ENCODE results near the gene CYTH3.

The CYTH3 gene

GRCh38 chr7:6147627-6148026 lies 124.8 kb downstream of the CYTH3 start:
- no peak for DNase-seq (ENCODE audit: low read depth)
- no peak overlapping the region for H3K4me3 ChIP-seq (ENCODE audit: control insufficient read depth, low read depth, low read length)
- no peak for TF ChIP-seq CTCF (conservative IDR thresholded peaks at IDR 0.05; ENCODE audit: control insufficient read depth, insufficient read depth, low read depth, low read length)

- no peak overlapping the region for H3K4me3 ChIP-seq (ENCODE audit: control insufficient read depth, low read depth, low read length)
- DNase-seq (ENCODE audit: low read depth), result no peak
- no peak for TF ChIP-seq CTCF (conservative IDR thresholded peaks at IDR 0.05; ENCODE audit: control insufficient read depth, insufficient read depth, low read depth, low read length)
Observed at GRCh38 chr7:6146666-6147065, 125.8 kb downstream of the CYTH3 start.

GRCh38 chr7:6143997-6144396 lies 128.4 kb downstream of the CYTH3 start:
- DNase-seq (ENCODE audit: low read depth), result no peak
- no peak overlapping the region for H3K4me3 ChIP-seq (ENCODE audit: control insufficient read depth, low read depth, low read length)
- TF ChIP-seq CTCF (conservative IDR thresholded peaks at IDR 0.05; ENCODE audit: control insufficient read depth, insufficient read depth, low read depth, low read length), result no peak

- no peak for TF ChIP-seq CTCF (conservative IDR thresholded peaks at IDR 0.05; ENCODE audit: control insufficient read depth, insufficient read depth, low read depth, low read length)
- DNase-seq (ENCODE audit: low read depth), result no peak
Observed at GRCh38 chr7:6142871-6143380, 129.5 kb downstream of the CYTH3 start.

GRCh38 chr7:6139189-6139996 lies 133.0 kb downstream of the CYTH3 start:
- no peak for TF ChIP-seq CTCF (conservative IDR thresholded peaks at IDR 0.05; ENCODE audit: control insufficient read depth, insufficient read depth, low read depth, low read length)
- no peak overlapping the region for H3K4me3 ChIP-seq (ENCODE audit: control insufficient read depth, low read depth, low read length)
- DNase-seq (ENCODE audit: low read depth), result no peak

More at GRCh38 chr7:6142871-6143380, 129.5 kb downstream of the CYTH3 start:
- H3K4me3 ChIP-seq (ENCODE audit: control insufficient read depth, low read depth, low read length), result no peak overlapping the region

- DNase-seq (ENCODE audit: low read depth), result no peak
- TF ChIP-seq CTCF (conservative IDR thresholded peaks at IDR 0.05; ENCODE audit: control insufficient read depth, insufficient read depth, low read depth, low read length), result no peak
- no peak overlapping the region for H3K4me3 ChIP-seq (ENCODE audit: control insufficient read depth, low read depth, low read length)
Observed at GRCh38 chr7:6136475-6136874, 135.9 kb downstream of the CYTH3 start.
